SW 1271 (cell line): Measurements from ENCODE around the gene STARD3.

ENCODE experiments used
- DNase-seq, 2 experiments: peaks; one replicate each; lab custom pipeline; 2025; lab: John Stamatoyannopoulos, UW

Gene STARD3

DNA sequence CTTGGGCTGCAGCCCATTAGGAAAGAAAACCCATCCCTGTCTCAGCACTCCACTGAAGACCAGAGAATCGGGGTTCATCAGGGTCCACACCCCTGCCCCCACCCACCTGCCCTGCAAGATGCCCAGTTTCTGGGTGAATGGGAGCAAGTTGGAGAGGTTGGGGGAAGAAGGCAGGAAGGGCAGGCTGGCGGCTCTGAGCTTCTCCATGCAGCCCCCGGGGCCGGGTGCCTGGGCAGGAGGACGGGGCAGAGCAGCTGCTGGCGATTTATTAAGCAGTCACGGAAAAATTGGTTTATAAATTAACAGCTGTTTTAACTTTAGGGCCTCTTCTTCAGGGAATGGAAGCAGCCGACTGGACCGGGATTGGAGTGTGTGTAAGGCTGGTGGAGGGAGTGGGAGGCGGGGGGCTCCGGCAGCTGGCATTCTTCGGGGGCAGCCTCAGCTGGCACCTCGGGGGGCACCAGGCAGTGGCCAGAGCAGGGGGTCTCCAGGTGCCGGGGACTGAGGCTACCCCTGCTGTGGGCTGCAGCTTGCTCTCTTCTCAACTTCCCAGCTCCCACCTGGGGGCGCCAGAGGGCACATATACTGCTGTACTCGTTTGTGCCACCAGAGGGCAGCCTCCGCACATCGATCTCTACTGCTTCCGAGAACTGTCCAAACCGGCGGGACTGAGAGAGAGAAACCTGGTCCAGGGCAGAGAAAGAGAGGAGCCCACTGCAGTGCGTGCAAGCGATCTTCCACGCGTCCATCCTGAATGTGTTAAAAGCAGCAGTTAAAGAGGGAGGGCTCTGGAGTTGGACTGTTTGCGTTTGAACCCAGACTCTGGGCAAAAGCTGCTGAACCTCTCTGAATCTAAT, 15.2 kb upstream of the STARD3 start:
- peak; percentile 33 to 68 for DNase-seq

DNA sequence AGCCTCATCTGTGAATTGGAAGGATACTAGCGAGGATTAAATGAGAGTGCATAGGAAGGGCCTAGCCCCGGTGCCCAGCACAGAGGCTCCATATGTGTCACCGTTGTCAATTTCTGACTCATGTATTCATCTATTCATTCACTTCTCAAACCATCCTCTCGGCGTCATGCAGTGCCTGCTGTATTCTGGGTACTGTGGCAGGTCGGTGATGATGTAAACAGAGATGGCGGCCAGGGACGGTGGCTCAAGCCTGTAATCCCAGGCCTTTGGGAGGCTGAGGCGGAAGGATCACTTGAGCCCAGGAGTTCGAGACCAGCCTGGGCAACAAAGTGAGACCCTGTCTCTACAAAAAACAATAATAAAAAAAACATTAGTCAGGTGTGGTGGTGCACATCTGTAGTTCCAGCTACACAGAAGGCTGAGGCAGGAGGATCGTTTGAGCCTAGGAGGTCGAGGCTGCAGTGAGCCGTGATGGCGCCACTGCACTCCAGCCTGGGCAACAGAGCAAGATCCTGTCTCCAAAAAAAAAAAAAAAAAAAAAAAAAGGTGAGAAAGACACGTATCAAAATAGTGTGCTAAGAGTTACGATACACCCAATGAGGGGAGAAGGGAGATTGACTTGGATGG, 14.5 kb upstream of the STARD3 start:
- no peak for DNase-seq

DNA sequence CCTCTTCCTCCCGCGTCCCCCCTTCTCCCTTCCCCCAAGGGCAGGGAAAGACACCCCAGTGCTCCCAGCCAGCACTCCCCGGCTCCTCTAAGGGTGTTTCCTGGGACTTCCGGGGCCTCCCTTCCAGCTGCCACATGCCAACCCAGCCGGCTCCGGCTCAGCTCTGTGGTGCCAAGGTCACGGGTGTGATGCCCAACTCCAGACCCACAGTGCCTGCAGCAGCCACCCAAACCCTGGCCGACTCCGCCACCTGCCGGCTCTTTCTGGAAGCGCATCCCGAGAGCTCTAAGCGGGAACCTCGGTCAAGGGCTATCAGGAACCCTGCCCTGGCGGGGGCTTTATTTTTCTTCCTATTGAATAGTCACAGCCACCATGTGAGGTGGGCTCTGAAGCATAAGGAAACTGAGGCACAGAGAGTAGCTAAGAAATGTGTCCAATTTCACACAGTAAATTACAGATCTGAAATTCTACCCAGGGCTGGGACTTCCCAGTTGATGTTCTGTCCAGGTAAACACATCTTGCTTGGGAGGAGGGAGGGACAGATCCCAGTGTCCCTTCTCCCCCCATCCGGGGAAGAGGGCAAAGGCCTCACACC, 13.5 kb upstream of the STARD3 start:
- DNase-seq = peak; percentile 30 to 57

DNA sequence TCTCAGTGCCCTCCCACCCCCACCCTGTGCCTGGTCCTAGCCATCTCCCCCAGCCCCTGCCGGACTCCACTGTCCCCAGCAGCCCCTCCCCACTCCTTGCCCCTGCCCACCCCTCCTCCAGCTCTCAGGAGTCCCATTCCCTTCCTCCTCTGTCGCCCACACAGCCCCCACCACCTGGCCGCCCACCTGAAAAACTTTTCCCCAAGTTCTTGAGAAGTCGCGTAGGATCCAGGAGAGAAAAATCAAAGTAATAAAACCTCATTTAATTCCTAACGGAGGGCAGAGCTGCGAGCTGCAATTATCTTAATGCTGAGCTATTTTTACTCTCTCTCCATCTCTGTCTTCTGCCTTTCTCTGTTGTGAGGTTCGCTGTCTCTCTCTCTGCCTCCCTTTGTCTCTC, 12.6 kb upstream of the STARD3 start:
- DNase-seq = no peak

DNA sequence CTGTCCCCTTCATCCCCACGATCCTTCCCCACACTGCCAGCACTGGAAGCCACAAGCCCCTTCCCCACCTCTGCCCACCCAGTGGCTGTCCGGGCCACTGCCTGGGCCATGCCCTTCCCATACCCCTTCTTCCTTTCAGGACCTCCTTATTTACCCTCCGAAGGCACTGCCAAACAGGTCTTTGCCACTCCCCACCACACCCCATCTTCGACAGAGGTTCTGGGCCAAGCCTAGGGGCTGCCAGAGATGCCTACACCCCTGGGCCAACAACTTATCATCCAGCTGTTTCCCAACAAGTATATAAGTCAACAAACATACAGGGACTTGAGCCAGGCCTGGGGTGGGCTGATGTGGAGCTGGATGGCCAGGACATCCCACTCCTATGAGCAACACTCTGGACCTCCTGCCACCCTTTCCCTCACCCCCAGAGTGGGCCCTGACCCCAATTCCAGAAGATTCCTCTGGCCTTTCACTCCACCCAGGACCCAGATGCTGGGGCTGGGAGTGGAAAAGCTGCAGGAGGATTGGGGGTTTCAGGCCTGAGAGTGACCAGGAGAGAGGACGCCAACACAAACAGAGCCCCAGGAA, 11.7 kb upstream of the STARD3 start:
- no peak for DNase-seq

DNA sequence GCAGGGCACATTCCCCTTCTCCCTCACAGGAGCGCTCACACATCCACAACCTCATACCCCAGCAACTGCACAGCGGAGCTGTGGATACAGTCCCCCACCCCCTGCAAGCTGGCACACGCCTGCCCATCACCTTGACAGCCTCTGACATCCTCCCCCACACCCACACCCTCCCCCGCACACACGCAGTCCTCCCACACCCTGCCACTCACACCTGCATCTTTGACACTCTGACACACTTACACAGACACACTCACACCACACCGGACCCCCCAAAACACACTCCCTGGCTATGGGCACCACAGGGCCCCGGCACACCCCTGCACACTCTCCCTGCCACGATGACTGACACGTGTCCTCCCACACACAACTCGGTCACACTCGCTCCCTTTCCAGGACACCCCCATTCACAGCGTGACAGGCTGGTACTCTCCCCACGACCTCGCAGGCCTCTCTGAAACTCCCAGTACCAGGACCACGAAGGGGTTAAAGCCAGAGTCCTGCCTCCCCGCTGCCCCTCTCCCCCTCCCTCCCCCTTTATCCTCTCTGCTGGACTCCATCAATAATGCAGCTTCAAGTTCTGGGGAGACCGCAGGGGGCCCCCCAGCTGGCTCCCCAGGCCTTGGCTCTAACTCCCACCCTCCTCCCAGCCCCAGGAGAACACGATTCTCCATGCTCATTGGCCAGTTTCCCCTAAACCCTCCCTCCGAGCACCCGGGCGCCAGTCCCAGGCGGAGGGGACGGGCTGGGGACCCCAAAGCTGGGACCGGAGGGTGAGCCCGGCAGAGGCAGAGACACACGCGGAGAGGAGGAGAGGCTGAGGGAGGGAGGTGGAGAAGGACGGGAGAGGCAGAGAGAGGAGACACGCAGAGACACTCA, 10.5 kb upstream of the STARD3 start, which contains the start of gene PPP1R1B:
Gene PPP1R1B, plus strand, starts transcription at position 782 of the 876 bp plus-strand sequence. CDS start 441 bp downstream, outside the sequence.
- no peak for DNase-seq

DNA sequence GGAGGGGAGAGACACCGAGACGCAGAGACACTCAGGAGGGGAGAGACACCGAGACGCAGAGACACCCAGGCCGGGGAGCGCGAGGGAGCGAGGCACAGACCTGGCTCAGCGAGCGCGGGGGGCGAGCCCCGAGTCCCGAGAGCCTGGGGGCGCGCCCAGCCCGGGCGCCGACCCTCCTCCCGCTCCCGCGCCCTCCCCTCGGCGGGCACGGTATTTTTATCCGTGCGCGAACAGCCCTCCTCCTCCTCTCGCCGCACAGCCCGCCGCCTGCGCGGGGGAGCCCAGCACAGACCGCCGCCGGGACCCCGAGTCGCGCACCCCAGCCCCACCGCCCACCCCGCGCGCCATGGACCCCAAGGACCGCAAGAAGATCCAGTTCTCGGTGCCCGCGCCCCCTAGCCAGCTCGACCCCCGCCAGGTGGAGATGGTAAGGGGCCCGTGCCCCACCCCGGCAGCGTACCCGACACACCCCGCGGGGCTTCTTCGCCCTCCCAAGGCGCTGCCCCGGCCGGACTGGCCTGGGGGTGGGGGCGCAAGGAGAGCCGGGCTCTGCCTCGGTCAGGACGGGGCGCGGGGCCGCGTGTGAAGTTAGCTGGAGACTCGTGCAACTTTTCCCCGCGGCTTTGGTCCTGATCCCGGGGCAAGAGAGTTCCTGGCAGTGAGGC, 9.8 kb upstream of the STARD3 start:
- DNase-seq = no peak

DNA sequence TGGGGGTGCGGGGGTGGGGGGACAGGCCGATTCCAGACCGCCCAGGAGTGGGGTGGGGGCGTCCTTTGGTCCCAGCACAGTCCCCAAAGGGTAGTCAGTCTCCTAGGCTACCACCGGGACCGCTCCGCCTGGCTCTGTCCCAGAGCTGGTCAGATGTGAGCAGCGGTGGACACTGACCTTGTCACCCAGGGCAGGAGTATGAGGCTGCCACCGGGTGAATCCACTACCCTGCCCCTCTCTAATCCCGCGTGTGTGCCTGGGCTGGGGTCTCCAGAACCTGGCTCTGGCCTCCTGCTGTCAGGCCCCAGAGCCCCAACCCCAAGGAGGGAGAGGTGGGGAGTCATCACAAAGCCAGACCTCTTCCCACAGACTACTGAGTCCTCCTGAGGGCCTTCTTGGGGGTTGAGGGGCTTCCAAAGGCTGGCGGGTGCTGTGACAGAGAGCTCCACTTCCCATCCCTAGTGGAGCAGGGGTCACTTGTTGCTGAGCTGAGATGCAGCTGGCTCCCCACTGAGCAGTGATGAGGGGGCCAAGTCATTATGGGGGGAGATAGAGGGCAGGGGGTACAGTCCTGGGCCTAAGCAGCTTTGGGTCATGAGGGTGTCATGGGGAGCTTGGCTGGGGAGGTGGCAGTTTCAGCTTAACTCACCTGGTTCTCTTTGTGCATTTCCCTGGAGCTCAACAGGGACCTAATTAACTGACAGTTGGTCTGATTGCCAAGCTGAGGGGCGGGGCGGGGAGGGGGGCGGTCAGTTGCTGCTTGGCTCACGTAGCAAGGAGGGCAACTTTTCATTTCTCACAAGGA, 9.0 kb upstream of the STARD3 start:
- no peak for DNase-seq

DNA sequence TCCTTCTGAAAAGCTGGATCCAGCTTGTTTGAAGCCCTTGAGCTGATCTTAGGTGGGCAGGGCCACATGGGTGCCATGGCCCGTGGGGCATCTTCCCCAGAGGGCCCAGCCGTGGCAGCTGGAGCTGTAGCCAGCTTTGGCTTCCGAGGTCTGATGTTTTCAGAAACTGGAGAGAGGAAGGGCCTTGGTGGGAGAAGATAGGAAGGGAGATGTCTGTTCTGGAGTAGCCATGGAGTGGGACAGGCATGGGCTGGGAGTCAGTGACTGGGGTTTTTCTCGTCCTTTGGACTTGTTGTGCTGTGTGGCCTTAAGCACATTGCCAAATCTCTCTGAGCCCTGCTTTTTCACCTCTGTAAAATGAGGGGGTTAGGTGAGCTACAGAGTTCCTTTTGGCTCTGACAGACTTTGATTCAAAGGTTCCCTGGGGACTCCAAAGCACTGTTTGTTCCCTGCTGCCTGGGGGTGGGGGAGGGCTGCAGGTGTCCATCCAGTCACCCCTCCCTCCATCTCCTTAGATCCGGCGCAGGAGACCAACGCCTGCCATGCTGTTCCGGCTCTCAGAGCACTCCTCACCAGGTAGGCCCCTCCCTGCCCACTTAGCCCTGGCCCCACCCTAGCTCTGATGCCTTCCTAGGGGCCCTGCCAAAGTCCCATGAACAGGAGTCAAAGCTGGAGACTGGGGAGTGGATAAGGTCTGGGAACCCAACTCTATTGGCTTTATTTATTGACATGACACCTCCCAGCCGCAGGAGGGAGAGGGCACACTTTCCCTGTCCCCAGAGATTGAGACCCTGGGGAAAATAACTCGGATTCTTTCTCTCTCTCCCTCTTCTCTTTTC, 8.1 kb upstream of the STARD3 start:
- no peak for DNase-seq

DNA sequence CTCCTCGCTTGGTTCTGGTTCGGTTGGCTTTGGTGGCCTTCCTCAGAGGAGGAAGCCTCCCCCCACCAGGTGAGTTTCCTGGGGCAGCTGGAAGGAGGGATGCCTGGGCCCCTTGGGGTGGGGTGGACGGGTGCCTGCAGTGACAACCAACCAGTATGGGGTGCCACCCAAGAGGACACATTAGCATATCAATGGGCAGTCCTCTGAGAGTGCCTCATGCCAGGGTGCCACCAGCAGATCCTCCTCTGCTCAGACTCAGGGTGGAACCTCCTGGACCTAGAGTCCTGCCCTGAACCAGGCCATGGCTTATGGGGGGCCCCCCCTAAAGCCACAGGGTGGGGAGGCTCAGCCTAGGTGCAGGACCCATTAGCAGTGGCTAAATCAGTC, 7.5 kb upstream of the STARD3 start:
- no peak for DNase-seq

DNA sequence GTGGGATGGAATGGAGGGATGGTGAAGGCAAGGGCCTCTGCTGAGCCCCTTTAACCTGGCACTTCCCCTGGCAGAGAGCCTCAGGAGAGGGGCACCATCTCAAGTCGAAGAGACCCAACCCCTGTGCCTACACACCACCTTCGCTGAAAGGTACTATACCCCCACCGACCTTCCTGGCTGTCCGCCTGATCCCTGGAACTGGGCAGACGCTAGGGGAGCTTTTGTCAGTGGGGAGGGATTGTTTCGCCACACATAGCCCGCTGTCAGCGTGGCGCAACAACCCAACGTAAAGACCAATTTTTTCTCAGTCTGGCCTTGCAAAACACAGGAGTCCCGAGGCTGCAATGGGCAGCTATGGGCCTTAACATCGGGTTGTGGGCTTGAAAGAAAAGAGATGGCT, 7.0 kb upstream of the STARD3 start:
- no peak for DNase-seq

DNA sequence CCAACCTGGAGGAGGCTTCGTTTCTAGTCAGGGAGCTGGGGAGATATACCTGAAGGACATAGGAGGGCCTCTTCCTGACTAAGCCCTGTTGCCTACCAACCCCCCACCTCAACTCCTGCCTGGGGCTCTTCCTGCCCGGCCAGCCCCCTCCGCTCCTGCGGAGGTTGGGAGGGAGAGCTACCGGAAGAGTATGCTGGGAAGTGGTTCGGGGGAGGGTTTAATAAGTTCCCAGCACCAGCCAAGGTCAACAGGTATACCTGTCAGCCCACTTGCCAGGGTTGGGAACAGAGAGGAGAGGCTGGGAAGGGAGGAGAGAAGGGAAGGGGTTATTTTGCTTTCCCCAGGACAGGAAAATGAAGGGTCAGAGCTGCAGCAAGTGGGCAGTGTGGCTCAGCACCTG, 5.5 kb upstream of the STARD3 start:
- no peak for DNase-seq

DNA sequence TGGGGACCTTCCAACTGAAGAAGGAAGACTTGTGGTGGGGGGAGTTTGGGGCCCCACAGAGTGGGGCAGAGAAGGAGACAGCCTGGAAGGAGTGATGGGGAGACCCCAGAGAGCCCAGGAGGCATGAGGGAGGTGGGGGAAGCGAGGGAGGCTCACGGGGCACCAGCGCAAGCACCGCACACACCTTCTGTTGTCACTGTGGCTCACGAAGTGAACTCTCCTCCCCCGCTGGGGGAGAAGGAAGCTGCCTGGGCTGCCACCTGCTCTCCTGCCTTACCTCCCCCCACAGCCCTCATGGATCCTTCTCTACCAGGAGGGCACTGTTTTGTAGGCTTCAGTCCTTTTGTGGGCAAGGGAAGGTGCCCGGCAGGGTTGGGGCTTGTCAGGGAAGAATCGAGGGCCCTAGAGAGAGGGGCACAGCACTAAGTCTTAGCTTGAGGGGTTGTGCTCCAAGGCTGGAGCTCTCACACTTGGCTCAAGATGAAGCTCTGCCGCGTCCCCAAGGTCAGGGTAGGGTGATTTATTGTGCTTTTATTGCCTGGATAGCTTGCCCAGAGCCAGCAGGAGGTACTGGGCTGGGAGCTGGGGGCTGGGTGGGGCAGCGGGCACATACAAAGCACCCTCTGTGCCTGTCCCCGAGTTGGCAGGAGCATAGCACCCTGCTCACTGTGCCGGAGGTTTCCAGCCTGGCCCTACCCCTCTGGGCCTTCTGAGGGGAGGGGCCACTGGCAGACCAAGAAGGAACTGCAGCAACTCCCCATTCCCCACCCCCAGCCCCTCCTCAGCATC, 4.6 kb upstream of the STARD3 start:
- no peak for DNase-seq

DNA sequence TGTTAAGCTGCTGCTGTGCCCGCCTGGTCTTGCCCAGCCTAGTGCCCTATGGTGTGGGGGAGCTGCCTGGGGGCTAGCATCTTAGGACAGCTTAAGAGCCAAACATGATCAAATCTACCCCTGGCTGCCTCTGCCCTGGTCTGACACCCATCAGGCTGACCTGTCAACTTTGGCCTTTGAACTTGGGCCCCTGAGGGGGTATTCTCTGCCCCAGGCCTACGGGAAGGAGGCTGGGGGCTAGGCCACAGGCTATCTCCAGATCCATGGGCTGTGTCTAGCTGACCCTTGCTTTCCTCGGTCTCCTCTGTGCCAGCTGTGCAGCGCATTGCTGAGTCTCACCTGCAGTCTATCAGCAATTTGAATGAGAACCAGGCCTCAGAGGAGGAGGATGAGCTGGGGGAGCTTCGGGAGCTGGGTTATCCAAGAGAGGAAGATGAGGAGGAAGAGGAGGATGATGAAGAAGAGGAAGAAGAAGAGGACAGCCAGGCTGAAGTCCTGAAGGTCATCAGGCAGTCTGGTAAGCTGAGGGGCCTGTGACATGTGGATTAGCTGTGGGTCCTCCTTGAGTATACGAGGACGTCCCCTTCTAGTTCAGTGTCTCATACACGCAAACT, 3.3 kb upstream of the STARD3 start:
- no peak for DNase-seq

DNA sequence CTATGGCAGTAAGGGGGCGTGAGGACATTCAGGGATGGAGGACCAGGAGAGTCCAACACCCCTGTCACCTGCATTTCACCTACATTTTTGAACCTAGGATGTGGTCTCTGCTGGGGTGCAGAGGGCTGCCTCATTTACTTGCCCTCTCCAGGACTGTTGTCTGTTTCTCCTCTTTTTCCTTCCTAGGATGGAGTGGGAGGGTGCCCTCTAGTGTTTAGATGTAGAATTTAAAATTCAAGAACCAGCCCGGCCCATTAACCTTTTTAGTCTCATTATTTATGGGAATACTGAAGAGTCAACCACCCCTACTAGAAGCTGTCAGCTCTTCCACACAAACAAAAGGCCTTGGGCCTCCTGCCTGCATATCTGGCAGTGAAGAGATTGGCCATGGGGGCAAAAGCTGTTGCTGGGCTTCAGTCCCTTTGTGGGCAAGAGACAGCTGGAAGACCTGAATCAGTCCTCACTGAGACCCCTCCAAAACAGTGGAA, 2.5 kb upstream of the STARD3 start:
- peak in 1 of 2 experiments; percentile 70 for DNase-seq

DNA sequence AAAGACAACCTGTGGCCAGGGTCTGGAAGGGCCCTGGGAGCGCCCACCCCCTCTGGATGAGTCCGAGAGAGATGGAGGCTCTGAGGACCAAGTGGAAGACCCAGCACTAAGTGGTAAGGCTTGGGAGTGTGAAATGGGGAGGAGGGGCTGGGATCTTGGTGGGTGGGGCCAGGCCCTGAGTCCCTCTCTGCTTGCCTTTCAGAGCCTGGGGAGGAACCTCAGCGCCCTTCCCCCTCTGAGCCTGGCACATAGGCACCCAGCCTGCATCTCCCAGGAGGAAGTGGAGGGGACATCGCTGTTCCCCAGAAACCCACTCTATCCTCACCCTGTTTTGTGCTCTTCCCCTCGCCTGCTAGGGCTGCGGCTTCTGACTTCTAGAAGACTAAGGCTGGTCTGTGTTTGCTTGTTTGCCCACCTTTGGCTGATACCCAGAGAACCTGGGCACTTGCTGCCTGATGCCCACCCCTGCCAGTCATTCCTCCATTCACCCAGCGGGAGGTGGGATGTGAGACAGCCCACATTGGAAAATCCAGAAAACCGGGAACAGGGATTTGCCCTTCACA, 1.2 kb upstream of the STARD3 start:
- no peak for DNase-seq

DNA sequence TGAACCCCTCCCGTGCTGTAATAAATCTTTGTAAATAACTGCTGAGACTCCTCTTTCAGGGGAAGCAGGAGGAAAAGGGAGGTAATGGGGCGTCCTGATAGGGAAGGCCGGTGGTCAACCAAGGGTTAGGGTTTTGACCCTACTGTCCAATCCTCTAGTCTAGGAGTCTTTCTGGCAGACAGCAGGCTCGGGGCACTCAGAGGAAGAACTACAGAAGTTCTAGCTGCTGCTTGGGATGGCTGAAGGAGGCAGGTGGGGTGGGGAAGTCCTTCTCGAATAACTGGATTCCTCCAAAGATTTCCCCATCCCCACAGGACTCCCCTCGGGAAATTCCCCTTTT, 387 bp upstream of the STARD3 start:
- no peak for DNase-seq

DNA sequence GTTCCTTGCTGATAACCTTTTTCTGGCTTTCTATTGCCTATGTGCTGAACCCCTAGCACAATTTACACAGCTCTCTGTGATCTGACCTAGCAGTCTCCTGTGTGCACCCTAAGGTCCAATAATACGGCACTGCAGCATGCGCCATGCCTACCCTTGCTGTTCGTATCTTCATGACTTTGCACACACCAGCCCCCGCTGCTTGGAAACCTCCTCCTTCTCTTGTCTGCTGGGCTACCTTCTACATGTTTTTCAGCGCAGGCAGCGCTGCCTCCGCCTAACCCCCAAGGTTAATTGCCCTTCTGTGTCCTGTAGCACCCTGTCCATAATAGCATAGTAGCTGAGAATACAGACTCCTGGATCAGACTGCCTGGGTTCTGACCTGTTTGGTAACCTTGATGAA, 1.4 kb downstream of the STARD3 start:
- DNase-seq = no peak
